ENCODE measurements around the gene TMEM192.
"Not testable (repeated sequence)": the region's sequence is repeated elsewhere in the genome, so short reads cannot be mapped to it uniquely, and the experiment has no call there.

Gene TMEM192

DNA sequence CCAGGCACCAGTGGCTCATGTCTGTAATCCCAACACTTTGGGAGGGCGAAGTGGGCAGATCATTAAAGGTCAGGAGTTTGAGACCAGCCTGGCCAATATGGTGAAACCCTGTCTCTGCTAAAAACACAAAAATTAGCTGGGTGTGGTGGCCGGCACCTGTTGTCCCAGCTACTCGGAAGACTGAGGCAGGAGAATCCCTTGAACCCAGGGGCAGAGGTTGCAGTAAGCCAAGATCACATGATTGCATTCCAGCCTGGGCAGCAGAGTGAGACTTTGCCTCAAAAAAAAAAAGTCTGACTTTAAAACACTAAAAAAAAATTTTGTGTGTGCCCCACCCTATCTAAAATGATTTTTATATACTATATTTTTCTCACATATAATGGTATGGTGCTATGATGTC lies 26.2 kb upstream of the TMEM192 start:
- H3K4me3 ChIP-seq (replicated peaks; ENCODE audit: low read depth, low read length), result no peak overlapping the region
- no peak for DNase-seq (ENCODE audit: low read depth)
- TF ChIP-seq, protein P1, sequence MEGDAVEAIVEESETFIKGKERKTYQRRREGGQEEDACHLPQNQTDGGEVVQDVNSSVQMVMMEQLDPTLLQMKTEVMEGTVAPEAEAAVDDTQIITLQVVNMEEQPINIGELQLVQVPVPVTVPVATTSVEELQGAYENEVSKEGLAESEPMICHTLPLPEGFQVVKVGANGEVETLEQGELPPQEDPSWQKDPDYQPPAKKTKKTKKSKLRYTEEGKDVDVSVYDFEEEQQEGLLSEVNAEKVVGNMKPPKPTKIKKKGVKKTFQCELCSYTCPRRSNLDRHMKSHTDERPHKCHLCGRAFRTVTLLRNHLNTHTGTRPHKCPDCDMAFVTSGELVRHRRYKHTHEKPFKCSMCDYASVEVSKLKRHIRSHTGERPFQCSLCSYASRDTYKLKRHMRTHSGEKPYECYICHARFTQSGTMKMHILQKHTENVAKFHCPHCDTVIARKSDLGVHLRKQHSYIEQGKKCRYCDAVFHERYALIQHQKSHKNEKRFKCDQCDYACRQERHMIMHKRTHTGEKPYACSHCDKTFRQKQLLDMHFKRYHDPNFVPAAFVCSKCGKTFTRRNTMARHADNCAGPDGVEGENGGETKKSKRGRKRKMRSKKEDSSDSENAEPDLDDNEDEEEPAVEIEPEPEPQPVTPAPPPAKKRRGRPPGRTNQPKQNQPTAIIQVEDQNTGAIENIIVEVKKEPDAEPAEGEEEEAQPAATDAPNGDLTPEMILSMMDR (IDR thresholded peaks at IDR 0.05; ENCODE audit: low read length, missing control alignments), result no peak

DNA sequence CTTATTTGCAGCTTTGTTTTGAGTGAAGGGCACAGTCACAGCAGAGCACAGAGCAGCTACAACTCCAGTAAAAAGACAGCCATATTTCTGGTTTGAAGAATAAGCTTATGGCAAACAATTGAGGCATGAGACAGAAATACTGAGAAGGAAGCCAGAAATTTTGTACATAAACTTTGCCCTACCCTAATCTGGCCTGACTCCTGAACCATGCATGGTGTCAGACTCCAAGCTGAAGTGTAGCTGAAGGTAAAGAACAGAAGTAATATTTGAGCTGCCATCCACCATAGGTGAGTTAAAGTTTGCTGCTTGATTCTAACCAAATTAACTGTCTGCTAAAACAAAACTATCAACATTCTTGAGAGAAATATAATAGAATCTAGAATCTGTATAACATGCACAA lies 24.5 kb upstream of the TMEM192 start:
- DNase-seq (ENCODE audit: low read depth), result no peak
- H3K4me3 ChIP-seq (replicated peaks; ENCODE audit: low read depth, low read length), result no peak overlapping the region
- TF ChIP-seq, protein P1 (IDR thresholded peaks at IDR 0.05; ENCODE audit: low read length, missing control alignments), result no peak

DNA sequence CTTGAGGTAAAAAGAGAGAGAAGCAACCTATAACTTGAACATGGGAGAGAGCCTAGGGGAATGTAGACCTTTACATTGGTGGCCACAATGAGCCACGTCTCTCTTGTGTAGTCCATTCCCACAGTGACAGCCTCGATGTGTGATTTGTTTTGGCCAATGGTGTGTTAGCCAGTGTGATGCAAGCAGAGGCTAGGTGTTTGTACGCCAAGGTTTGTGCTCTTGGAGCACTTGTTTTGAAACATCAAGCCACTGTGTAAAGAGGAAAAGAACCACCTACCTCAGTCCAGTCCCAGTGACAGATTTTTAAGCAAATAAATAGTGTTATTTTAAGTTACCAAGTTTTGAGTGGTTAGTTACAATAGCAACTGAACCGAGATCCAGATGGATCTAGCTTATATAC lies 23.9 kb upstream of the TMEM192 start:
- DNase-seq (ENCODE audit: low read depth), result no peak
- TF ChIP-seq, protein P1 (IDR thresholded peaks at IDR 0.05; ENCODE audit: low read length, missing control alignments), result no peak
- no peak overlapping the region for H3K4me3 ChIP-seq (replicated peaks; ENCODE audit: low read depth, low read length)

DNA sequence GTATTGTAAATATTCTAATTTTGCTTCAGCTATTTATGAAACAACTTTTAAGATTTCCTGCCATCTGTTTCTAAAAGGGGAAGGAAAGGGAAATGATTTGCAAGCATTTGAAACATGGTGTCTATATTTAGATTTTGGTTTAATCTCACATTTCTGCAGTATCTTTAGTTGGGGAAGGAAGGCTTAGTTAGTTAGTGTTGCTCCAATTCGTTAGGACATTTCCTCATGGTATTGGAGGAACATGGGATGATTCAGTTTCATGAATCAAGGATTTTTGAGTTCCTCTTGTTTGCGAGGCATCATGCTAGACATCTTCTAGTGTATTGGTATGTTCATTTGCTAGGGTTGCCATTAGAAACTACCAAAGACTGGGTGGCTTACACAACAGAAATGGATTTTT lies 20.5 kb upstream of the TMEM192 start:
- no peak for DNase-seq (ENCODE audit: low read depth)
- TF ChIP-seq, protein P1 (IDR thresholded peaks at IDR 0.05; ENCODE audit: low read length, missing control alignments), result no peak
- H3K4me3 ChIP-seq (replicated peaks; ENCODE audit: low read depth, low read length), result no peak overlapping the region

DNA sequence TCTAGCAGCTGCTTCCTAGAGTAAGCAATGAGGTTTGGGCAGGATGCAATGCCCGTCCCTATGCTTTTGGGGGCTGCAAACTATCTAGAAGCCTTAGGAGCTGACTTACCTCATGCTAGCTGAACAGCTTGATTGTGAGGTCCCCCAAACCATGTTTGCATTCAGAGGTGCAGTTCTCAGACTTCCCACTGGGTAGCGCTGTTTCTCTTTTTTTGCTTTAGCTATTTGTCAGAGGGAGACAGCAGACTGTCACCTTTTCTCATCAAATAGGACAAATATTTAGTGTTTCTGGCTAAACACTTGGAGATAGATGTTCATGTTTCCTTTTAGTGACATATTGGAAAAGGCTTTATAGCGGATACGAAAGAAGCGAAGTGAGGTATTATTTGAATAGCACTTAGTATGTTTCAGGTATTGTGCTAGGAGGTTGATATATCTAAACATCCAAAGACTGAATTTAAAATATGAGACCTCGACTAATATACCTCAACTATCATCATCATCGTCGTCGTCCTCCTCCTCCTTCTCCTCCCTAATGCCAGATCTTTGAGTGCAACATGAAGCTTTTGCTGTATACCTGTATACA lies 18.7 kb upstream of the TMEM192 start:
- no peak overlapping the region for H3K4me3 ChIP-seq (replicated peaks; ENCODE audit: low read depth, low read length)
- DNase-seq (ENCODE audit: low read depth), result peak; percentile 75
- TF ChIP-seq, protein P1 (IDR thresholded peaks at IDR 0.05; ENCODE audit: low read length, missing control alignments), result peak; percentile 89

DNA sequence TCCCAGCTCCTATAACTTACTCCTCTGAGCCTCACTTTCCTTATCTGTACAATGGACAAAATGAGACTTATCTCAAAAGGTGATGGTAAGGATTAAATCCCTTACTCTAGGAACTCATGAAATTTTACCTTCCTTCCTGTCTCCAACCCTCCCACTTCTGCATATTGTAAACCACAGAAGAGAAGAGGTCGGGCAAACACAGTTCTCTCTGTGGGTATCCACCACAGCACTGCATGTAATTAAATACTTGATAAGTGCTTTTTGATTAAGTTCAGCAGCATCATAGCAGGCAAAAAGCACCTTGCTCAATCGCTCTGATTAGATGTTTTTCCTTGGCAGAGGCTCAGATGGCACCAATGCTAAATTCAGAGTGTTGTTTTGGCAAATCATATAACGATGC lies 17.3 kb upstream of the TMEM192 start:
- no peak overlapping the region for H3K4me3 ChIP-seq (replicated peaks; ENCODE audit: low read depth, low read length)
- TF ChIP-seq, protein P1 (IDR thresholded peaks at IDR 0.05; ENCODE audit: low read length, missing control alignments), result no peak
- no peak for DNase-seq (ENCODE audit: low read depth)

DNA sequence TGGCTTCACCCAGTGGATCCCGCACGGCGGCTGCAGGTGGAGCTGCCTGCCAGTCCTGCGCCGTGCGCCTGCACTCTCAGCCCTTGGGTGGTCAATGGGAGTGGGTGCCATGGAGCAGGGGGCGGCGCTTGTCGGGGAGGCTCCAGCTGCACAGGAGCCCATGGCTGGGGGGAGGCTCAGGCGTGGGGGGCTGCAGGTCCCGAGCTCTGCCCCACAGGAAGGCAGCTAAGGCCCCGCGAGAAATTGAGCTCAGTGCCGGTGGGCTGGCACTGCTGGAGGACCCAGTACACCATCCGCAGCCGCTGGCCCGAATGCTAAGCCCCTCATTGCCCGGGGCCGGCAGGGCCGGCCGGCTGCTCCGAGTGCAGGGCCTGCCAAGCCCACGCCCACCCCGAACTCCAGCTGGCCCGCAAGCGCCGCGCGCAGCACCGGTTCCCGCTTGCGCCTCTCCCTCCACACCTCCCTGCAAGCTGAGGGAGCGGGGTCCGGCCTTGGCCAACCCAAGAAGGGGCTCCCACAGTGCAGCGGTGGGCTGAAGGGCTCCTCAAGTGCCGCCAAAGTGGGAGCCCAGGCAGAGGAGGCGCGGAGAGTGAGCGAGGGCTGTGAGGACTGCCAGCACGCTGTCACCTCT lies 13.3 kb upstream of the TMEM192 start:
- H3K4me3 ChIP-seq (replicated peaks; ENCODE audit: low read depth, low read length); DNase-seq (ENCODE audit: low read depth): not testable (repeated sequence)

Data from fibroblast of pulmonary artery (primary cell).